Measurements from ENCODE around the gene DCT.

DNA sequence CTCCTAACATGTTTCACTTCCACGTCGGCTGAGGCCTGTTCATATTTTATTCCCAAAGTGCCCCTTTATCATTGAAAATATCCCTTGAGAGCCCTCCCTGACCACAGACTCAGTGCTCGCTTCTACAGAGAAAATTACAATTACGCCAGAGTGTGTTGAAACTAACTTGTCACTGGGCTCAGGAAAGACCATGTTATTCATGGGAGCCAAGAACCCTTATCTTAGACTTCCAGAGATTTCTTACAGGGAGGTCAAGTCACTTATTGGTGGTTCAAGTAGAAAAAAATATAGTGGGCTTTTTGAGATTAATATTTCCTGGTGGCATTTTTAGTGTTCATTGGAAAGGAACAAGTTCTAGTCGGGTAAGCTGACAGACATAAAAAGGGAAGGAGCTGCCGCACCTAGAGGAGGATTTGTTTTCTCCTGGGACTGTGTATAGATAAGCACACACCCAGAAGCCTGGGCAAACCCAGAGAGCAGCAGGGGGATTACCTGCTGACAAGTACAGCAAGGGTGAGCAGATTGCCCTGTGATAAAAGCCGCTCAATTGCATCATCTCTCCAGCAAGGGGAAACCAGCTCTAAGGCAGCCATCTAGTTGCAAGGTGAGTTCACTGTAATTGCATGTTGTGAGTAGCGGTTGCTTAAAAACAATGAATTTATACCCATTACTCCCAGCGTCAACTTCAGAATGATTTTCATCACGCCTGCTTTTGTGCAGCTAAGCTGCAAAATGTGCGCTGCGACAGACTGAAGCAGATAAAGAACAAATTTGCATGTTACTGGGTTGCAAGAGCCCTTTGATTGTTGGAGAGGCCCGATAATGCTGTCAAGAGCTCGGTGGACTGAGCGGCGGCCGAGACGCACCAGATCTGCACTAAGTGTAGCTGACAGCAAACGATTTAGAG, 46.2 kb downstream of the DCT start:
- TF ChIP-seq, protein P1, sequence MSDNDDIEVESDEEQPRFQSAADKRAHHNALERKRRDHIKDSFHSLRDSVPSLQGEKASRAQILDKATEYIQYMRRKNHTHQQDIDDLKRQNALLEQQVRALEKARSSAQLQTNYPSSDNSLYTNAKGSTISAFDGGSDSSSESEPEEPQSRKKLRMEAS (IDR thresholded peaks at IDR 0.05; ENCODE audit: low read depth, low read length): no peak
- TF ChIP-seq, protein P2, sequence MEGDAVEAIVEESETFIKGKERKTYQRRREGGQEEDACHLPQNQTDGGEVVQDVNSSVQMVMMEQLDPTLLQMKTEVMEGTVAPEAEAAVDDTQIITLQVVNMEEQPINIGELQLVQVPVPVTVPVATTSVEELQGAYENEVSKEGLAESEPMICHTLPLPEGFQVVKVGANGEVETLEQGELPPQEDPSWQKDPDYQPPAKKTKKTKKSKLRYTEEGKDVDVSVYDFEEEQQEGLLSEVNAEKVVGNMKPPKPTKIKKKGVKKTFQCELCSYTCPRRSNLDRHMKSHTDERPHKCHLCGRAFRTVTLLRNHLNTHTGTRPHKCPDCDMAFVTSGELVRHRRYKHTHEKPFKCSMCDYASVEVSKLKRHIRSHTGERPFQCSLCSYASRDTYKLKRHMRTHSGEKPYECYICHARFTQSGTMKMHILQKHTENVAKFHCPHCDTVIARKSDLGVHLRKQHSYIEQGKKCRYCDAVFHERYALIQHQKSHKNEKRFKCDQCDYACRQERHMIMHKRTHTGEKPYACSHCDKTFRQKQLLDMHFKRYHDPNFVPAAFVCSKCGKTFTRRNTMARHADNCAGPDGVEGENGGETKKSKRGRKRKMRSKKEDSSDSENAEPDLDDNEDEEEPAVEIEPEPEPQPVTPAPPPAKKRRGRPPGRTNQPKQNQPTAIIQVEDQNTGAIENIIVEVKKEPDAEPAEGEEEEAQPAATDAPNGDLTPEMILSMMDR (IDR thresholded peaks at IDR 0.05; ENCODE audit: low read depth, low read length): no peak

All from NB4 (cell line).